ENCODE measurements around the gene OTUB1.

OTUB1 gene

DNA sequence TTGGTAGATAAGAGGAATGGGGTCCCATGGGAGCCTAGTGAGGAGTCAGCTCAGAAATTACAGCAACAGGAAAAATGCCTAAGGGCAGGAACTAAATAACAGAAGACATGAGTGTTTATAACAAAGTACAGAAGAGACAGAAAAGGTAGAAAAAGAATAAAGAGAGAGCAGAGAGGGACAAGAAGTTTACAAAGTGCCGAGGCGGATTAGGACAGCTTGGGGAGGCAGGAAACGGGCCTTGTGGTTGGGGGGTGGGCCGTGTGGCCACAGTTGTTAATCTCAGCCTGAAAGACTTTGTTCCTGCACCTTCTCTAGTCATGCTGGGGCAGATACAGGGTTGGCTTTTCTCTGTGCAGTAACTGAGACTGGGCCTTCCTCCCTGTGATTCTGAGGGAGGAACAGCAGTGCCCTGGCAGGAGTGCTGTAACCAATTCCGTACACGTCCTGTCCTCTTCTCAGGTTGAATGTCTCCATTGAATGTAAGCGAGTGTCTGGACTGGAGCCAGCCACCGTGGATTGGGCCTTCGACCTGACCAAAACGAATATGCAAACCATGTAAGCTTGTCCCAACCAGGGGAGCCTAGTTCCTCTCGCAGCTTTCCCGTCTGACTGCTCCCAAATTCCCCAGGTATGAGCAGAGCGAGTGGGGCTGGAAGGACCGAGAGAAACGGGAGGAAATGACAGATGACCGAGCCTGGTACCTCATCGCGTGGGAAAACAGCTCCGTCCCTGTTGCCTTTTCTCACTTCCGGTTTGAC lies 34.3 kb upstream of the OTUB1 start:
- Histone ChIP-seq H3K9me2 (replicated peaks; ENCODE audit: control insufficient read depth, low read length) (no peaks in the 10 kb centered on the region), H4K20me1 (ENCODE audit: control insufficient read depth, insufficient read depth, low read depth, low read length) (no peaks in the 10 kb centered on the region), H3K27ac (ENCODE audit: low read depth, low read length) (no peak overlapping the region), H3K4me3 (ENCODE audit: low read length) (no peak overlapping the region), H3K36me3 (ENCODE audit: control insufficient read depth, low read length) (peaks cover 62% of the 10 kb centered on the region), H3K4me1 (ENCODE audit: control insufficient read depth, low read length) (no peaks in the 10 kb centered on the region; the same call in 1 of the 2 replicates), H3K79me2 (ENCODE audit: control insufficient read depth, low read length) (no peaks in the 10 kb centered on the region), H3K4me2 (ENCODE audit: low read length) (no peak overlapping the region), H3F3A (ENCODE audit: control insufficient read depth, insufficient read depth) (no peaks in the 10 kb centered on the region), H3K27me3 (ENCODE audit: control insufficient read depth, low read length) (no peaks in the 10 kb centered on the region), H3K9me3 (ENCODE audit: control insufficient read depth, insufficient read depth, low read length) (no peaks in the 10 kb centered on the region)
- TF ChIP-seq, protein P1, sequence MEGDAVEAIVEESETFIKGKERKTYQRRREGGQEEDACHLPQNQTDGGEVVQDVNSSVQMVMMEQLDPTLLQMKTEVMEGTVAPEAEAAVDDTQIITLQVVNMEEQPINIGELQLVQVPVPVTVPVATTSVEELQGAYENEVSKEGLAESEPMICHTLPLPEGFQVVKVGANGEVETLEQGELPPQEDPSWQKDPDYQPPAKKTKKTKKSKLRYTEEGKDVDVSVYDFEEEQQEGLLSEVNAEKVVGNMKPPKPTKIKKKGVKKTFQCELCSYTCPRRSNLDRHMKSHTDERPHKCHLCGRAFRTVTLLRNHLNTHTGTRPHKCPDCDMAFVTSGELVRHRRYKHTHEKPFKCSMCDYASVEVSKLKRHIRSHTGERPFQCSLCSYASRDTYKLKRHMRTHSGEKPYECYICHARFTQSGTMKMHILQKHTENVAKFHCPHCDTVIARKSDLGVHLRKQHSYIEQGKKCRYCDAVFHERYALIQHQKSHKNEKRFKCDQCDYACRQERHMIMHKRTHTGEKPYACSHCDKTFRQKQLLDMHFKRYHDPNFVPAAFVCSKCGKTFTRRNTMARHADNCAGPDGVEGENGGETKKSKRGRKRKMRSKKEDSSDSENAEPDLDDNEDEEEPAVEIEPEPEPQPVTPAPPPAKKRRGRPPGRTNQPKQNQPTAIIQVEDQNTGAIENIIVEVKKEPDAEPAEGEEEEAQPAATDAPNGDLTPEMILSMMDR (IDR thresholded peaks at IDR 0.05; ENCODE audit: low read depth, low read length, poor library complexity, severe bottlenecking): no peak
- no peak for TF ChIP-seq EZH2phosphoT487 (IDR thresholded peaks at IDR 0.05; ENCODE audit: borderline replicate concordance, low read length)

DNA sequence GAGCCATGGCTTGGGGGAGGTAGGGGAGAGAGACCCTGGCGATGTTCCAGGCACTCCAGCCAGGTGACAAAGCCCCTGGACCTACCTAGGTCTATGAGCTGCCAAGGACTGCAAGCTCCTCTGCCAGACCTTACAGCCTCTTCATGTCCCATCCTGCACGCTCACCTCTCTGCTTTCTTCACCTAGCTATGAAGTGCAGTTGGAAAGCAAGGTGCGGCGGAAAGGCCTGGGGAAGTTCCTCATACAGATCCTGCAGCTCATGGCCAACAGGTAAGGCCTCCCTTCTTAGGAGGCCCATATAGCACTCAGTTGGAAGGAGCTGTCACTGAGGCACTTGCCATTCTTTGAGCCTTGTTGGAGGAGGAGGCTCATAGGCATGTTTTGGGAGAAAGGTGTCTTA lies 33.7 kb upstream of the OTUB1 start:
- H3K4me3 ChIP-seq (ENCODE audit: low read length): no peak overlapping the region
- no peaks in the 10 kb centered on the region for H3K27me3 ChIP-seq (ENCODE audit: control insufficient read depth, low read length)
- TF ChIP-seq, protein P1 (IDR thresholded peaks at IDR 0.05; ENCODE audit: low read depth, low read length, poor library complexity, severe bottlenecking): no peak
- no peak for TF ChIP-seq EZH2phosphoT487 (IDR thresholded peaks at IDR 0.05; ENCODE audit: borderline replicate concordance, low read length)
- H3K9me3 ChIP-seq (ENCODE audit: control insufficient read depth, insufficient read depth, low read length): no peaks in the 10 kb centered on the region
- H3F3A ChIP-seq (ENCODE audit: control insufficient read depth, insufficient read depth): no peaks in the 10 kb centered on the region
- no peaks in the 10 kb centered on the region; the same call in 1 of the 2 replicates for H3K4me1 ChIP-seq (ENCODE audit: control insufficient read depth, low read length)
- H3K79me2 ChIP-seq (ENCODE audit: control insufficient read depth, low read length): no peaks in the 10 kb centered on the region
- no peak overlapping the region for H3K4me2 ChIP-seq (ENCODE audit: low read length)
- no peak overlapping the region for H3K27ac ChIP-seq (ENCODE audit: low read depth, low read length)
- no peaks in the 10 kb centered on the region for H4K20me1 ChIP-seq (ENCODE audit: control insufficient read depth, insufficient read depth, low read depth, low read length)
- H3K36me3 ChIP-seq (ENCODE audit: control insufficient read depth, low read length): peaks cover 57% of the 10 kb centered on the region
- no peaks in the 10 kb centered on the region for H3K9me2 ChIP-seq (replicated peaks; ENCODE audit: control insufficient read depth, low read length)

DNA sequence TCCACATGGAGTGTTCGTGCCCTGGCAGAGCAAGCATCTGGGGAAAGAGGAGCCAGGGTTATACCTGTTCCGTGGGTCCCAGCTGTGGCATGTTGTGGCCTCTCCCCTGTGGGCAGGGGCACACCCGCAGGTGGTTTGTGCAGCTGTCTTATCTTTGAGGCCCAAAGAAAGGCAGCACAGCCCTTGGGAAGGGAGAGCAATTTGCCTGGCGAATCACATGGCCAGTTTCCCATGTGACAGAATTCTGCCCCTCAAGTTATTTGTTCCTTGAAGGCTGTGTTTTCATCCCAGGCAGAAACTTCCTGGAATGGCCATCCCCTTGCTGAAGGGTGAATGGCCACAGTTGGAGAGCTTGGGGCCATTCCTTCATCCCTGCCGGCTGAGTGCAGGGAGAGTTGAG lies 28.2 kb upstream of the OTUB1 start:
- H4K20me1 ChIP-seq (ENCODE audit: control insufficient read depth, insufficient read depth, low read depth, low read length): no peaks in the 10 kb centered on the region
- no peak overlapping the region for H3K4me3 ChIP-seq (ENCODE audit: low read length)
- no peaks in the 10 kb centered on the region for H3K9me3 ChIP-seq (ENCODE audit: control insufficient read depth, insufficient read depth, low read length)
- H3K79me2 ChIP-seq (ENCODE audit: control insufficient read depth, low read length): no peaks in the 10 kb centered on the region
- no peak overlapping the region for H3K27ac ChIP-seq (ENCODE audit: low read depth, low read length)
- H3F3A ChIP-seq (ENCODE audit: control insufficient read depth, insufficient read depth): no peaks in the 10 kb centered on the region
- no peaks in the 10 kb centered on the region for H3K27me3 ChIP-seq (ENCODE audit: control insufficient read depth, low read length)
- H3K4me2 ChIP-seq (ENCODE audit: low read length): no peak overlapping the region
- TF ChIP-seq EZH2phosphoT487 (IDR thresholded peaks at IDR 0.05; ENCODE audit: borderline replicate concordance, low read length): no peak
- TF ChIP-seq, protein P1 (IDR thresholded peaks at IDR 0.05; ENCODE audit: low read depth, low read length, poor library complexity, severe bottlenecking): no peak
- peaks cover 32% of the 10 kb centered on the region for H3K36me3 ChIP-seq (ENCODE audit: control insufficient read depth, low read length)
- peaks cover under 1% of the 10 kb centered on the region; the same call in 1 of the 2 replicates for H3K4me1 ChIP-seq (ENCODE audit: control insufficient read depth, low read length)
- no peaks in the 10 kb centered on the region for H3K9me2 ChIP-seq (replicated peaks; ENCODE audit: control insufficient read depth, low read length)
